Uterus (tissue), 2 donors: ENCODE data around the gene LENG9.

Experiments
- CTCF ChIP-seq, 4 experiments: fragments of 200-600 bp in 2 of 4; fragments of 450-650 bp in 2 of 4; sonication (generic) in 2 of 4; IDR thresholded peaks; one replicate each; pipeline ENCODE4 v1.5.1; 2016 to 2019; ENCODE audit warnings: antibody characterized with exemption in 4 of 4, mild to moderate bottlenecking in 2 of 4, moderate library complexity in 1 of 4
- POLR2A ChIP-seq, 2 donors: fragments of 450-650 bp; IDR thresholded peaks; one replicate each; pipeline ENCODE4 v1.6.1; 2016; ENCODE audit warnings: antibody characterized with exemption in 2 of 2, mild to moderate bottlenecking in 1 of 2, moderate library complexity in 1 of 2

- TF ChIP-seq CTCF (IDR thresholded peaks at IDR 0.05) (no peak), POLR2A (IDR thresholded peaks at IDR 0.05) (no peak)
These were observed 20.9 kb upstream of the LENG9 start for GRCh38 chr19:54484451-54484850.
